K562 (cell line): ENCODE results near the gene TRIM14. TPM values are rescaled to one million over a fixed set of nuclear protein-coding genes. Genes with fewer than 3 reads are reported as not detected.

ENCODE experiments used
- AFF1 ChIP-seq, 2 experiments: fragments of 450-650 bp; IDR thresholded peaks; 2 replicates each; pipeline ENCODE4 v1.6.1; 2018; ENCODE audit warnings: mild to moderate bottlenecking in 2 of 2, low read depth in 1 of 2; ENCODE audit not compliant: partially characterized antibody in 2 of 2
- CC2D1A ChIP-seq: fragments of 450-650 bp; IDR thresholded peaks from 2 replicates; pipeline ENCODE4 v1.6.1; 2017; ENCODE audit warnings: mild to moderate bottlenecking
- CEBPB ChIP-seq: fragments of 450-650 bp; IDR thresholded peaks from 2 replicates; pipeline ENCODE4 v1.6.1; 2016; ENCODE audit warnings: missing genetic modification characterization, missing compliant biosample characterization
- CHD2 ChIP-seq: IDR thresholded peaks from 2 replicates; pipeline ENCODE4 v1.6.1; 2011; ENCODE audit warnings: low read depth, low read length
- CREB3 ChIP-seq: fragments of 450-650 bp; conservative IDR thresholded peaks from 2 replicates; pipeline ENCODE4 v1.6.1; 2016; ENCODE audit warnings: missing genetic modification characterization, low read depth, mild to moderate bottlenecking, missing compliant biosample characterization, moderate library complexity
- CTCFL ChIP-seq: IDR thresholded peaks from 2 replicates; pipeline ENCODE4 v1.6.1; 2011; ENCODE audit warnings: borderline replicate concordance, low read depth, mild to moderate bottlenecking, moderate library complexity, low read length; ENCODE audit not compliant: insufficient read depth, poor library complexity, severe bottlenecking
- HMGXB4 ChIP-seq: sonication (generic); formaldehyde crosslinking; IDR thresholded peaks from 2 replicates; pipeline ENCODE4 v1.8.1; 2023; ENCODE audit warnings: mild to moderate bottlenecking, missing genetic modification reagents
- ID3 ChIP-seq, 2 experiments: fragments of 250-450 bp in 1 of 2; fragments of 450-650 bp in 1 of 2; sonication (Bioruptor Pico) in 1 of 2; IDR thresholded peaks; 2 replicates each; pipeline versions ENCODE4 v1.6.1 to v1.8.0; 2016 to 2021; ENCODE audit warnings: mild to moderate bottlenecking in 2 of 2, moderate library complexity in 2 of 2, missing compliant biosample characterization in 1 of 2, missing genetic modification characterization in 1 of 2
- L3MBTL2 ChIP-seq: fragments of 450-650 bp; IDR thresholded peaks from 2 replicates; pipeline ENCODE4 v1.6.1; 2016; ENCODE audit warnings: mild to moderate bottlenecking, moderate library complexity
- MIER1 ChIP-seq: fragments of 450-650 bp; IDR thresholded peaks from 2 replicates; pipeline ENCODE4 v1.6.1; 2016; ENCODE audit warnings: antibody characterized with exemption, mild to moderate bottlenecking, low read depth
- NBN ChIP-seq: fragments of 450-650 bp; IDR thresholded peaks from 2 replicates; pipeline ENCODE4 v1.6.1; 2016; ENCODE audit warnings: low read depth, mild to moderate bottlenecking
- POLR2B ChIP-seq: fragments of 450-650 bp; IDR thresholded peaks from 2 replicates; pipeline ENCODE4 v1.6.1; 2018; ENCODE audit warnings: low read depth; ENCODE audit not compliant: partially characterized antibody
- POLR2H ChIP-seq: IDR thresholded peaks from 2 replicates; pipeline ENCODE4 v1.6.1; 2016; ENCODE audit warnings: missing genetic modification characterization, low read depth, mild to moderate bottlenecking, control low read depth, missing compliant biosample characterization, moderate library complexity
- RBM25 ChIP-seq: fragments of 200-400 bp; formaldehyde crosslinking; IDR thresholded peaks from 2 replicates; pipeline ENCODE4 v1.6.1; 2018; ENCODE audit warnings: low read length, low read depth, moderate library complexity; ENCODE audit not compliant: severe bottlenecking
- SLC30A9 ChIP-seq: fragments of 250-450 bp; sonication (Bioruptor Pico); IDR thresholded peaks from 2 replicates; pipeline ENCODE4 v1.8.0; 2022; ENCODE audit warnings: mild to moderate bottlenecking, moderate library complexity
- TAF1 ChIP-seq: IDR thresholded peaks from 2 replicates; pipeline ENCODE4 v1.6.1; 2011; ENCODE audit warnings: mild to moderate bottlenecking, low read length, moderate library complexity; ENCODE audit not compliant: insufficient read depth, control insufficient read depth, severe bottlenecking; ENCODE audit errors: extremely low read depth
- TRIM24 ChIP-seq, 2 experiments: fragments of 450-650 bp; IDR thresholded peaks; 2 replicates each; pipeline ENCODE4 v1.6.1; 2016
- TRIM28 ChIP-seq: fragments of 450-650 bp; IDR thresholded peaks from 2 replicates; pipeline ENCODE4 v1.6.1; 2017
- ZBTB7A ChIP-seq: IDR thresholded peaks from 2 replicates; pipeline ENCODE4 v1.6.1; 2011; ENCODE audit warnings: low read depth, mild to moderate bottlenecking, low read length, moderate library complexity, borderline replicate concordance; ENCODE audit not compliant: control insufficient read depth
- polyA plus RNA-seq, 8 experiments: library from polyadenylated mRNA; depleted of rRNA in 4 of 8; stranded (reverse) in 5 of 8; unstranded in 3 of 8; fragments of >200 nt; fragmentation: Nextera tagmentation in 2 of 8; fragmentation: Illumina TruSeq in 1 of 8; extraction: Ambion mirVana in 2 of 8; extraction: Trizol in 1 of 8; gene quantifications; 2 replicates each; pipeline versions ENCODE4 v1.2.1 to v1.2.3, GENCODE V29; 2011 to 2014; ENCODE audit warnings: inconsistent platforms in 1 of 8, missing spikeins in 1 of 8
- total RNA-seq, 7 experiments: library from RNA; depleted of rRNA in 6 of 7; stranded (reverse); fragments of >200 nt in 6 of 7; fragmentation: Illumina TruSeq in 2 of 7; extraction: Trizol in 2 of 7; gene quantifications; 2 replicates each; pipeline versions ENCODE4 v1.2.1 to v1.2.3, GENCODE V29; 2011 to 2021; ENCODE audit warnings: low replicate concordance in 1 of 7

The TRIM14 gene
- total and polyA plus RNA-seq, 9 of the 15 experiments (the other 6 are each of a cell fraction or from before 2014, with no cell fraction given), result 7.6 to 41.0 (median 17.9) TPM

GRCh38 chr9:98047002-98047401, 72.0 kb downstream of the TRIM14 start (continued):
- no peak for TF ChIP-seq CTCFL
- TF ChIP-seq ZBTB7A, result no peak
- peak; percentile 22; the same call in 1 of the 2 replicates for TF ChIP-seq NBN
- TF ChIP-seq CREB3 (tag), result no peak
- peak; percentile 78 for TF ChIP-seq POLR2B
- no peak for TF ChIP-seq MIER1
- TF ChIP-seq TRIM28, result peak; percentile 79
- TF ChIP-seq AFF1 (IDR thresholded peaks at IDR 0.05; ENCODE audit: low read depth in 1 of 2, partially characterized antibody in 2 of 2), result peak in 1 of 2 experiments; percentile 45
- peak; percentile 32; the same call in 1 of the 2 replicates for TF ChIP-seq CC2D1A
- no peak for TF ChIP-seq HMGXB4 (CRISPR knock-in tag)
- peak; percentile 59 for TF ChIP-seq RBM25
- TF ChIP-seq SLC30A9, result no peak
- TF ChIP-seq L3MBTL2, result peak; percentile 45; the same call in 1 of the 2 replicates
- TF ChIP-seq CHD2, result peak; percentile 87
- 0 out of 4 replicates have a peak, but pooled peaks of 1 of the 2 experiments have one; percentile 16 for TF ChIP-seq TRIM24 (IDR thresholded peaks at IDR 0.05)
- TF ChIP-seq POLR2H, result peak; percentile 85
- TF ChIP-seq CEBPB (tag), result no peak
- no peak for TF ChIP-seq ID3 (CRISPR knock-in tag; IDR thresholded peaks at IDR 0.05)
- TF ChIP-seq ID3 (tag; IDR thresholded peaks at IDR 0.05), result no peak
- TF ChIP-seq TAF1, result peak; percentile 34
